ENCODE measurements around the gene ELAVL2.

Gene ELAVL2

DNA sequence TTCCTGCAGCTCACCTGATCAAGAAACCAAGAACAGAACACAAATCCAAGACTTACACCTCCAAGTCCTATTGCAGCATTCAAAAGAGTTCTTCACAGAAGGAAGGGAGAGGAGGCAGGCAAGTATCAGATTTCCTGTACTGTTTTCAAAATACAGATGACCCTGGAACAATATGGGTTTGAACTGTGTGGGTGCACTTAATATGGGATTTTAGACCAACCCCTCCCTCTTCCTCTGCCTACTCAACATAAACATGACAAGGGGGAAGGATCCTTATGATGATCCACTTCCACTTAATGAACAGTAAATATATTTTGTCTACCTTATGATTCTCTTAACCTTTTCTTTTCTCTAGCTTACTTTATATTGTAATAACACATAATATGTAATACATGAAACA, 104.6 kb downstream of the ELAVL2 start:
- FAIRE-seq: no peak

DNA sequence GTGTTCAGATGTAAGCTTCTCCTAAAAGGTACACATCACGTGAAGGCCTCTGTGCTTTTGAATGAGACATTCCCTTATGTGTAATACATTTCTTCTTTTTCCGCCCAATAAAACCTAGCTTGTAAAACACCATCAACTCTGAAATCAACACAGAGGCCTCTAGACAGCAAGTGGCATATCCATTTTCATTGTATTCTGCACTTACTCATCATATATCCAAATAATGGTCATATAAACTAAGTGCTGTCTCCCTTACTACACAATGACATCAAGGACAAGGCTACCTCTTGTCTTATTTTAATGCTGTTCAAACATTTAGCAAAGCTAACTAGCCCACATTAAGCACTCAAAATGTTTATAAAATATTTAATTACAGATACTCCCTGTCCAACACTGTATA, 108.5 kb downstream of the ELAVL2 start:
- no peak for FAIRE-seq

DNA sequence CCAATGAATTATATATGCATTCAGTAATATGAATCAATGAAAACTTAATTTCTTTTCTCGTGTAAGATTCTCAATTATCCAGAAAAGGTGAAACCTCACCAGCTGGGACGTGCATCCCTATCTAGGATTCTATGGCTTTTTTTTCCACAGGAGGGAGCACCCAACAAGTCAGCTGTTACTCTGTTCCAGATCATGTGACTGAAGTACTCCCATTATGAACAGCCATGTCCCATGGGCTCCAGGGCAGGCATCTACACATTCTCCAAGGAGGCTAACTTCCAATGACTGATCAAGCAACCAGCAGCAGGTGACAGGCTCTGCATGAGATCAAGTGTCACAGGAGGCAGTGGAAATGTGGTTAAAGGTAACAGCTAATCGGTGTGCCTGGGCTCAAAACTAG, 118.8 kb downstream of the ELAVL2 start:
- no peak for FAIRE-seq

DNA sequence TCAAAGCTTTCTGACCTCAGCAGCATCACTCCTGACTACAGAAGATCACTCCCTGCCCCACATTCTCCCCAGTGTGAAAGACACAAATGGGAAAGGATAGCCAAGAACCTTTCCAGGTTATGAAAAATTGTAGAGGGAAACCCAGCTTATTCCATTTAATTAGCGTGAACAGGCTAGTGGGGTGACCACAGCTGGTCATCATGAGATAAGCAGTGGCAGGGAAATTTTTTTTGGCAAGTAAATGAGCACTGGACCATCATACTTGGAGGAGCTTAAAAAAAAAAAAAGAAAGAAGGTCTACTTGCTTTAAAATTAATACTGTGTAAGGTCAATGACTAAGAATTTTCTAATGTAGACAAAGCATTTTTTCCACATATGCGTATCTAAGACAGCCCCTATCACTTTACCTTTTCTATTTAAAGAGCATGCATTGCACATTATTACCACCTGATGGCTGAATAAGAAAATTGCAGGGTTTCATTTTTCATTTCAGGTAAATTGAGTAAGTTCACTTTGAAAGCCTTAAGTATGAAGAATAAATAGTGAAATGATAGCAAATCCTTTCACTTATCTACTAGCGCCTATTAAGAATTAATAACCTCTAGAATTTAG, 123.6 kb downstream of the ELAVL2 start:
- FAIRE-seq: no peak

DNA sequence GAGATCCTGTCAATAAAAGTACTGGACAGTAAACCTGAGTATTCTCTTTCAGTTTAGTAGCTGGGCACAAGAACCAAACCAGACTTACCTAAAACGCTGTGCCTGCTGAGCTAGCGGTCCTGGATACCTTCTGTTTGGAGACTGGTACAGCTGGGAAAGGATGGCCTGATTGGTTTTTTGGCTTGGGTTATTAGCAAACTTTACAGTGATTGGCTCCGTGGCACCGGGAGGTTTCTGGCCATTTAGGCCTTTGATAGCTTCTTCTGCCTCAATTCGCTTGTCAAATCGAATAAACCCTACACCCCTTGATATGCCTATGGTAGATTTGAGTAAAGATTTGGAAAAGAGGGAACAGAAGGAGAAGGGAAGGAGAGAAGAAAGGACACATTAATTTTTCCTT, 124.7 kb downstream of the ELAVL2 start:
- no peak for FAIRE-seq

DNA sequence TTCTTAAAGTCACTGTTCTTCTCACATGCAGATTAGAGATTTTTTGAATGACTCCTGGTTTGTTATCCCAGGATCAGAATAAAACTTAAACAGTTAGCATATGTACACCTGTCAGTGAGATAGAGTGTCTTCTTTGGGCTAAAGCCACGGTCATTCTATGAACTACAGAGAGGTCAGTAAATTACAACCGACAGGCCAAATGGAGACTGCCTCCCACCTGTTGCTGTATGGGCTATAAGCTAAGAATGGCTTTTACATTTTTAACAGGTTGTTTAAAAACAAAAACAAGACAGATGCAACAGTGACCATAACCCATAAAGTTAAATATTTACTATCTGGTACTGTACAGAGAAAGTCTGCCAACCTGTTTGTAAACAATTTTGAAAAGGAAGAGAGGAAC, 125.7 kb downstream of the ELAVL2 start:
- no peak for FAIRE-seq

DNA sequence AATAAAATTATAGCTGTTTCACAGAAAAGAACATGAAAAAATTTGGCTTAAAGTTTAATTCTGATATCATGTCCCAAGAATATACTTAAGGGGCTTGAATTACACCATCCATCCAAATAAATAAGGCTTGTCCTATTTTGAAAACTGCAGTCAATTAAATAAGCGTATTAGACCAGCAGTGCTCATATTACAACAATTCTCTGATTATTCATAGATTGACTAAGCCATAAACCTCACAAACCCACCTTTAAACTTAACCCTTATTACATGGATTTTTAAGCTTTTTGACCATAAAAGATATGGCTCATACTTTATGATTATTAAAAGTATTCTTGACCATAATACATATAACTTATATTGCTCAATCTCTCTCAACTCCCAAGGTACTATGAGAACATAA, 127.9 kb downstream of the ELAVL2 start:
- FAIRE-seq: no peak

DNA sequence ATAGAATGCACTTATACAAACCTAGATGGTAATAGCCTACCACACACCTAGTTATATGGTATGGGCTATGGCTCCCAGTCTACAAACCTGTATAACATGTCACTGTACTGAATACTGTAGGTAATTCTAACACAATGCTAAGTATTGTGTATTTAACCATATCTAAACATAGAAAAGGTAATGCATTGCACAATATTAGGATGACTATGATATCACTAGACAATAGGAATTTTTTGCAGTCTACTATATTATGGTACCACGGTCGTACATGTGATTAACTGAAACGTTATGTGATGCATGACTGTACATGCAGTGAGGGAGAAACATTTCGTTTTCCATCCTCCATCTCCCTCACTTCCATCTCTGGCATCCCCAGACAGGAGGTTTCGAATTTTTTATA, 130.5 kb downstream of the ELAVL2 start:
- FAIRE-seq: no peak

DNA sequence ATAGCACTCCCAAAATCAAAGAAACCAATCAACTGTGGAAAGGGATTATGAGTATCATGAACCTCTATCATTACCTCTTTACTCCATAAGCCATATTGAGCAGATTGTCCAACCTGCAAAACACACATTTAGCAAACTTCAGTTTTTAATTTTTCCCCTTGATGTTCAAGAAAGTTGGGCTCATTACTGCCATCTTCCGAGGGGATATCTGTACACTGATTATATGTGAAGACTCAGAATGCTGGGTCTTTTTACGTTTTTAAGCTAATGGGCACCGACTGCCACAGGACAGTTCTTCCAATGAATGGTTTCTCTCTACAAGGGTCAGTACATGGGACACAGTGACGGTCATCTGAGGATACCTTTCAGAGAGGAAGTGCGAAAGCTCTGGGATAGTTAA, 132.7 kb downstream of the ELAVL2 start:
- no peak for FAIRE-seq

DNA sequence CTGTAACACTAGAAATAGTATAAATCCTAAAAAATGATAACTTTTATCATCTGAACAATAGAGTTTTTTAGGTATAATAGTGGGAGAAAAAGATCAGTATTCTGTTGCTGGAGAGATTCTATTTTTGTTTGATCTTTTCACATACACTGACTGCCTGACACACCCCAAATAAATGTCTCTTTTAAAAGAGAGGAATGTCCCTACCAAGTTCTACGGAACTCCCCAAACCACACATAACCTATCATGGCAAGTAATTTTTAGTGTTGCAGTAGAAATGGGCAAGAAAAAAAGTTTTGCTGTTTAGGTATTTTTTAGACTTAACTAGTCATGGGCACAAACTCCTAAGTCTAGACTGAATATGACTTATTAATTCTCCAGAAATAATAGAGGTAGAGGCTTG, 139.1 kb downstream of the ELAVL2 start:
- no peak for FAIRE-seq

DNA sequence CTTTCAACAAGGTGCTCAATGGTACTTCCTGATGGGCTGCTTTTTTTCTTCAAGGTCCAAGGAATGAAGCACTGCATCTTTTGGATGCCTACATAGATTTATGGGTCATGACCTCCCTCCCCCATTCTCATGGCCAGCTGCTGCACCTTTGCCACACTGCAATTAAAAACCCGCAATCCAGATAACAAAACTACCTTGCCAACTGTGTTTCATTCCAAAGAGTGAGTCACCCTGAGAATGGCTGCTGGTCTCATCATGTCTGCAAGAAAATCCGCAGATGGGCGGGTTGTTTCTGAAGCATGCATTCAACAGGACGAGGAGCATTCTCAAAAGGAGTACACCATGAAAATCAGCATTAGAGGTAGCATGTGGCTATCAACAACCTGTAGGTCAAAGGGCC, 139.8 kb downstream of the ELAVL2 start:
- no peak for FAIRE-seq

DNA sequence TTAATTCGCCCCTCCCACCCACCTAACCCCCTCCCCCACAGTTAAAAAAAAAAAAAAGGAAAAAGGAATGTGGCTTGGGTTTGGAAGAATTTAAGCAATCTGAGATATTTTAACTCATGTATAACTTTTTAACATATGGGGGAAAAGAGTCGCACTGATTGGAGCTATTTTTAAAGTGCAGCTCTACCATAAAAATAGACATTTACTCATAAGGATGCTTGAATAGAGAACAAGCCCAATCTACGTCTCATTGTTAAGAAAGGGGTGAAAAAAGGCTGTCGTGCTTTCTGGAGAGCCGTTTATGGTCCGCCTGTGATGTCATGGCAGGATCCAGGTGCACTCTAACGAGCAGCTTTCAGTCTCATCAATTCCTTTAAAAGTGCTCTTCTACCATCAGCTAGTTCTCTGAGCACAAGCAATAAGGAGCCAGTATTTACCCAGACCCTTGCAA, 142.4 kb downstream of the ELAVL2 start:
- FAIRE-seq: no peak

DNA sequence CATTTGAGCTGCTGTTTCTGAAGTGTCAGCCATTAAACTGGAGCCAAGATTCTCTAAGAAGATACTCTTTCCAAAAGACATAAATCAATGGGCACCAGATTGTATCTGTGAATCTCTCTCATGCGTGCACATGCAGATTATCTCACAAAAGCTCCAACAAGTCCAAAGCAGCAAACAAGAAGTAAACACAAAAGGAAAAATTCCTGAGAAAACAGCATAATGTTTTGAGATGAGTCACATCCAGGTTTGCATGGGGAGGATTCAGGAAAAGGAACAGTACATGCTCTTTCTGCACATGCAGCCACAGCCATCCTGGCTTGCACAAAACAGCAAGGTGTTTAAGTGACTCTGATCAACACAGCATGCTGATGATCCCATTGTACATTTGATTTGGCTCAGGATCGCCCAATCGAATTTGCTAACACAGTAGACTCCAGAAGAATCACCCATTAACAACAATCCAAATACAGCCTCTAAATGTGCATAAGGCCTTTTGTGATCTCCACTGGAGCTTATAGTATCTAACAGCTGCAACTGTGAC, 143.1 kb downstream of the ELAVL2 start:
- FAIRE-seq: no peak

DNA sequence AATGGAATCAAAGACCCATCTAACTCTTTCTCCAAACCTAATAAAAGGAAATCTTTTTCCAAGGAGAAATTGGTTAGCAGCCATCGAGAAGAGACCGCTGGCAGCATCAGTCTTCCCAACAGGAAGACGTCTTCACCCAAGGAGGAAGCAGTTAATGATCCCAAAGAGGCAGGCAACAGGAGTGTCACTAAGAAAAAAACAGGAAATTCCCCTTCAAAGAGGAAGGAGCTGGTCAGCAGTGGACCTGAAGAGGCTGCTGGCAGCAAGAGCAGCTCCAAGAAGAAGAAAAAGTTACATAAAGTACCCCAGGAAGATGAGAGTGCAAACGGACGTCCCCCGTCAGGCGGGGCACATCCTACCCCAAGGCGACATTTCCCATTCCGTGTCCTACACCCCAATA, 143.7 kb downstream of the ELAVL2 start:
- no peak for FAIRE-seq

DNA sequence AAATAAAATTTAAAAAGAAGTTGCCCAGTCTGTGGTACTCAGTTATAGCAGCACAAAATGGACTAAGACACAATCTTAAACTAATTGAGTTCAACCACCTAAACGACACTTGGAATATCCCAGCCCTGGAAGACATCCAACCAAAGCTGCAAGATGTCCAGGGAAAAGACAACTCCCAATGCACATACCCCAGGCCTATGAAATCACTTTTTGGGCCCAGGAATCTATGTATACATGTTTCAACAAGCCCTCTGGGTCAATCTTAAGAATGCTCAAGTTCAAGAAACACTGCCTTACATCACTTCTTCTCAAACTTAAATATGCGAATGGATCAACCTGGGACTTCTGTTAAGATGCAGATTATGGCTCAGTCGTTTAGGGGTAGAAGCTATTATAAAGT, 148.6 kb downstream of the ELAVL2 start:
- no peak for FAIRE-seq

DNA sequence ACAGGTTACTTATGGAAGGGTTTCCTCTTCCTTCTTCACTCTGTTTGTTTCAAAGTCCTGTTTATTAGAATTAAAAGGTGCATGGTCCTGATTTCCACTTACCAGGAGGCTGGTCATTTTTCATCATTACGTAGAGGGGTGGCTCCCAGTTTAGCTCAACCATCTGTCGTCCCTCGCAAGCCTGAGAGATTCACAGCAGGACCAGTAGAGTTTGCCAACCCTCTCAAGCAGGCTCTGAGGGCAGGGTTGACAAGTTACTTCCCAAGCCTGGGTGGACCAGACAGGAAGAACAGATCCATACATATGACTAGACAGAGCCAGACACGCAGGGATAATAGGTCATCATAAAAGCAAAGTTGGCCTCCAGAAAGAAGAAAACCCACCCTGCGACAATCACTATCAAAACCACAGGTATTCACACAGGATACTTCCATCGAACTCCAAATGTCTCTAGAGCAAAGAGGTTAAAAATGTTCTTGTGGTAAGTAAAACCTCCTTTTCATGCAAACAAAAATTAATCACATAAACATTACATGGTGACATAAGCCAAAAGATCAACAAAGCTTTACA, 151.9 kb downstream of the ELAVL2 start:
- no peak for FAIRE-seq

DNA sequence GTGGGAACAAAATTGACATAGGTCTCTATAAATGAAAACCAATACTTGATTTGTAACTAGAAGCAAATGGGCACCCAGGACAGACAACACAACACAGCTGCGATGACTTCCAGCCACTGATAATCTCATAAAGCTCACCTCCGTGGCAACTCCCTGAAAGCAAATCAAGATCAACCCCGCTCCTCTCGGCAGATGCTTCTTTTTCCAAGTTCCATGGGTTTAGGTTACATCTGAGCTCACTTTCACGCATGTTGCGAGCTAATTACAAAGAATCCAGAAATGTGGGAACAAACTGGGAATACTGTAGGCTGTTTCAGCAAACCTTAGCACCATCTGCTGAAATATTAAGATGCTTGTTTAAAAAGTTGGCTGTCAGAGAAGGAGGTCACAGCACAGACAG, 153.9 kb downstream of the ELAVL2 start:
- FAIRE-seq: no peak

DNA sequence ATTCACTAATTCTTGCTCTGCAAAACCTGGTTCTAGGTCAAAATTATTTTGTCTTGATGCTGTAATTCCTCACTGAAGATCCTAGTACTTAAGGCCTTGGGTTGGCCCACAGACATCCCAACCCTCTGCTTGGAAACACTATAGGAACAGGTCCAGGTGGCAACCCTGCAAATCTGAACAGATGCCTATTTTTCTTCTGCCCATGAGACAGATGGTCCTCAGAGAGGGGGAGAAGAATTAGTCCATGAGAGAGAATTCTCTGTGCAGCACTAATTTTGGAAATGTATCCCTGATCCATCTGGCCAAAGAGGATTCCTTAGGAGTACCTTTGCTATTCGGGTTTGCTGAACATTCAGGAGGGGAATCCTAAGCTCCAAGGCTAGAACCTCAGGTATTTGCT, 156.3 kb downstream of the ELAVL2 start:
- no peak for FAIRE-seq

DNA sequence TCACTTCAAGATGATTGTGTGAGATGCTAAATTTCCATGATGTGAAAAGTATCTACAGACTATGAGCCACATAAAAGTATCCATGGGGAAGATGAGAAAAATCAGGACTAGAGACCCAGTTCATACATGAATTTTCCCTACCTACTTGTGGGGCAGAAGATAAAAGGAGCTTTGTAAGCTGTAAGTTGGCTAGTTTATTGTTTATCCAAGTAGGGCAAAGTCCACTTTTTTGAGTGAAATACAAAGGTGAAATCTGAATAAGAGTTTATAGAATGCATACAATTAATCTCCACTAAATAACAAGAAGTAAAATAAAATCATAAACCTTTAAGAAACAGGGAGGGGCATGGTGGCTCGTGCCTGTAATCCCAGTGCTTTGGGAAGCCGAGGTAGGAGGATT, 160.4 kb downstream of the ELAVL2 start:
- no peak for FAIRE-seq

DNA sequence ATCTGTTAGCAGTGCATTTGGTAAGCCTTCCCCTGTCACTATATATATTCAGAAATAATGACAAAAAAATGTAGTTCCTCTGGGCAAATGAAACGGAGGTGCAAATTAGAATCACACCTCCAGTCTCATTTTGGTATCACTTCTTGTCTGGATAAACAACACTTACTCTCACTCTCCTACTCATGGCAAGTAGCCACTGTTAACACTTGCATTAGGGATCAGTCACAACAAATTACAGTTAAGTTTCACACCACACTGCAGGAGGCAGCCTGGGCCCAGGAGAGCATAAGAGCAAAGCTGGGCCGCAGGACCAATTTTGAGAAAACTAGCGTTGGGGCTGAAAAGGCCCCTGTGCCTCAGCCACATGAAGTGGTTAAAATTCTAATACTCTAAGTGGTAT, 161.0 kb downstream of the ELAVL2 start:
- no peak for FAIRE-seq

DNA sequence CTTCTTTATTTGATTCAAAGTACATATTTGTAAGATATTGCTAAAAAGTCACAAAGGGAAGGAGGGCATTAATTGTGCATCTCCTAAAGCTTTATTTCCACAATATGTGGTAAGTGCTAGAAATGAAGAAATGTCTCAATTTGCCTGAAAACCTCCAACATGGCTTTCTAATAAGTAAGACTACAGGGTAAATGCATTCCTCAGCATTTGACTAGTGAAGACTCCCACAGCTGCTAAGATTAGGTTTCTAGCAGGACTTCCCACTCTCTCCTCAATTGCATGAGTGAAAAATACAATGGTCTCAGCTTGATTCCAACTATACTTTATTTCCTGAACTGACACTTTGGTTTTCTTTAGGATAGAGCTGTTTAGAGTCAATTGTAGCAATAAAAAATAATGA, 162.1 kb downstream of the ELAVL2 start:
- FAIRE-seq: no peak

DNA sequence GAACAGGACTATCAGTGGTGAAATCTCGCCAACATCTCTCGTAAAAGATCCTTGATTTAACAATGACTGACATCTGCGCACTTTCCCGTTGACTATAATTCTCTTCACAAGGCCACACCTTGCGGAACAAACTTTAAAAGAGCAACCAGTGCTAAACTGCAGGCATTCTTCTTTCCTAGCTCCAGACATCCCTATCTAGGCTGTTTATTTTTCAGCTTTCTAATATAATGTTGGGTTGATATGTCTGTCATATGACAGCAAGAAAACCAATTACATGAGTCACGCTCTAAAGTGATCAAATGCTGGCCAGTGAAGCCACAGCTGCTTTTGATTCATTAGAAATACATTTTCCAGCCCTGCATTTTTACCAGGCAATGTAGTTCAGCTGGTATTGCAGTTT, 162.5 kb downstream of the ELAVL2 start:
- FAIRE-seq: no peak

DNA sequence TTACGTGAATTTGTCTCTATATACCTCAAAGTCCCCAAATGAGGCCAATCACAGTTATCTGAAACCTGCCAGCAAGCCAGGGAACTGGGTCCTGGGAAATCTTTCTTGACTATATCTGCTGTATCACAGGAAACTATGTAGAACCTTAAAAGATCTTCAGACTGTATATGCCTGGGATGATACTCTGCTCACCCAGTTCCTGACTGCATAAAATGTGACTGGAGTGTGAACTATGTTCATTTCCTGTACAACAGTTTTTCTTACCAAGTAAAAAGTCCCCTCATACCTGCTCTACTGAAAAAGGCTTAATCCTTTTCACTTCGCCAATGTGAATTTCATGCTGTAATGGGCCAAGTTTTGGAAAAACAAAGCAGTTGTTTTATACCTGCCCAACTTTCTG, 162.9 kb downstream of the ELAVL2 start:
- no peak for FAIRE-seq

DNA sequence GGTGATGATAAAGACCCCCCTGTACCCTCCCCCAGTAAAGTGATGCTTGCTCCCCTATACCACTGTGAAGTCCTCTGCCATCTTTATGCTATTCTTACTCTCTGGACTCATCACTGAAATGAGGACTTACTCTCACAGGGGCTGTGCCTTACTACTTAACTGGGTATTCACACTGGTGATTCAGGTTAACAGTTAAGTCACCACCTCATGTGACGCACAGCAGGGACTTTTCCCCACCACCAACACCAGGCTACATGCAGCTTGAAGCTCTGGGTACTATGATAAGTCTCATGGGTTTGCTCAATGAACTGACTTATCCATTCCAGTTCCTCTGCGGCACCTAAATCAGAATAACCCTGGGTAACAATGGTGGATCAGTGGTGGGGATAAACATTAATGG, 163.7 kb downstream of the ELAVL2 start:
- FAIRE-seq: no peak
